AG10803 (cell line): ENCODE measurements around the gene SUGCT.

Experiments
- DNase-seq: peaks from one replicate; pipeline ENCODE4 v3.0.0; 2010; ENCODE audit warnings: low read depth
- H3K4me3 ChIP-seq: 2 replicates; pipeline ENCODE4 v1.5.1; 2011; ENCODE audit warnings: mild to moderate bottlenecking, low read length, control low read depth
- TF ChIP-seq, protein P1 (sequence below): conservative IDR thresholded peaks from 2 replicates; pipeline ENCODE4 v1.5.1; 2011; ENCODE audit warnings: mild to moderate bottlenecking, low read length, control low read depth, inconsistent platforms

SUGCT gene

DNA sequence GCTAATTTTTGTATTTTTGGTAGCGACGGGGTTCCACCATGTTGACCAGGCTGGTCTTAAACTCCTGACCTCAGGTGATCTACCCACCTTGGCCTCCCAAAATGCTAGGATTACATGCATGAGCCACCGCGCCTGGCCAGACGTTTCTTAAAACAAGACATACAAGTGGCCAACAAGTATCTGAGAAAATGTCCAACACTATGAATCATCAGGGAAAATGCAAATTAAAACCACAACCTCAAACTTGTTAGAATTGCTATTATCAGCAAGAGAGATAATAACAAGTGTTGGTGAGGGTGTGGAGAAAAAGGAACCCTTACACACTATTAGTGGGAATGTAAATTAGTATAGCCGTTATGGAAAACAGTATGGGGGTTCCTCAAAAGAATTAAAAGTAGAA lies 148.6 kb downstream of the SUGCT start:
- no peak for DNase-seq
- TF ChIP-seq, protein P1, sequence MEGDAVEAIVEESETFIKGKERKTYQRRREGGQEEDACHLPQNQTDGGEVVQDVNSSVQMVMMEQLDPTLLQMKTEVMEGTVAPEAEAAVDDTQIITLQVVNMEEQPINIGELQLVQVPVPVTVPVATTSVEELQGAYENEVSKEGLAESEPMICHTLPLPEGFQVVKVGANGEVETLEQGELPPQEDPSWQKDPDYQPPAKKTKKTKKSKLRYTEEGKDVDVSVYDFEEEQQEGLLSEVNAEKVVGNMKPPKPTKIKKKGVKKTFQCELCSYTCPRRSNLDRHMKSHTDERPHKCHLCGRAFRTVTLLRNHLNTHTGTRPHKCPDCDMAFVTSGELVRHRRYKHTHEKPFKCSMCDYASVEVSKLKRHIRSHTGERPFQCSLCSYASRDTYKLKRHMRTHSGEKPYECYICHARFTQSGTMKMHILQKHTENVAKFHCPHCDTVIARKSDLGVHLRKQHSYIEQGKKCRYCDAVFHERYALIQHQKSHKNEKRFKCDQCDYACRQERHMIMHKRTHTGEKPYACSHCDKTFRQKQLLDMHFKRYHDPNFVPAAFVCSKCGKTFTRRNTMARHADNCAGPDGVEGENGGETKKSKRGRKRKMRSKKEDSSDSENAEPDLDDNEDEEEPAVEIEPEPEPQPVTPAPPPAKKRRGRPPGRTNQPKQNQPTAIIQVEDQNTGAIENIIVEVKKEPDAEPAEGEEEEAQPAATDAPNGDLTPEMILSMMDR, result no peak

DNA sequence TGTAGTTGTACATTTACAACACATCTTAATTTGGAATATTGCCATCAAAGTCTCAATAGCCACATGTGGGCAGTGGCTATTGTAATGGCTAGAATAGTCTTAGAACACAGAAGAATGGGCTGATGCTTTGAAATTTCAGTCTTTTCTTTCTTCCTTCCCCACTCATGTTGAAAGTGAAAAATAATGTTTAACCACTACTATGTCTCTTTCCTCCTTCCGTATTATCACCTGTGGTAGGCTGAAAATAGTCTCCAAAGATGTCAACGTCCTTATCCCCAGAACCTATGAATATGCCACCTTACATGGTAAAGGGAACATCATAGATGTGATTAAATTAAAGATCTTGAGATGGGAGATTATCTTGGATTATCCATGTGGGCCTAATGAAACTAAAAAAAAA lies 154.0 kb downstream of the SUGCT start:
- DNase-seq, result no peak
- TF ChIP-seq, protein P1, result no peak
- H3K4me3 ChIP-seq, result no peak overlapping the region

More for the DNA sequence above, 148.6 kb downstream of the SUGCT start:
- H3K4me3 ChIP-seq, result no peak overlapping the region

DNA sequence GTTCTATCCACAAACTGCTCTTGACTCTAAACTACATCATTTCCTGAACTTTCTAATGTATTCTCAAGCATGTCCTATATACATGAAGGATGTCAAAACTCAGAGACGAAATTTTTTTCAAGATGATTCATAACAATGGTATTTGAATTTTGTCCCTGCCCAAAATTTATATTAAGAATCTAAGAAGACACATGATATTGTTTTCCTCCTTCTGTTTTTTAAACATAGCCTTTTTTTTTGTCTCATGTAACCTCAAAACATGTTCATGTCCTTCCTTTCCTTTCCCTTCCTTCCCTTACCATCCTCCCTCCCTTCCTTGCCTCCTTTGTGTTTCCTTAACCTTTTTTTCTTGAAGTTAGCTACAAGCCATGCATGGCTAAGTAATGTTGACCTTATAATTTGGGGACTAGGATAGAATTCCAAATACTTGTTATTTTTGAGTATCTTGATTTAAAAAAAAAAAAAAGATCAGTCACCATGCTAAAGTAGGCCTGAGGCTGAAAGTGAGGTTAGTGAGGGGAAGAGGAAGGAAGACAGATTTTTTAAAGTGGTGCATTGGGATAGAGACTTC lies 163.0 kb downstream of the SUGCT start:
- TF ChIP-seq, protein P1, result no peak

DNA sequence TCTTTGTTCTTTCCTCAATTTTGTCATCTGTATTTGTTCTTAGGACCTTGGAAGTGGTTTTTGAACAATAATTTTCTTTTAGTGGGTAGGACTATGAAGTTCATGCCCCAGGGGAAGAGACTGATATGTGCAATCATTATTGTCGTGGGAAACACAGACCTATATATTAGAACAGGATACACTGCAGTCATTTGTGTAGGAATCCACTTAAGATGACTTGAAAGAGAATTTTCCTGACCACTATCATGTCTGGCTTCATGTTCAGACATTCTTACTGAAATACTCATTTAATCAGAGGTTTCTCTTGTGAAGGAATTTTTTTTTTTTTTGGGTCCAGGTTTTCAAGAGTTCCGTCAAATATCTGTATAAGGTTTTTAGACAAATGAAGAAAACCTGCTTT lies 163.6 kb downstream of the SUGCT start:
- TF ChIP-seq, protein P1, result no peak

More for the DNA sequence above, 163.0 kb downstream of the SUGCT start:
- no peak overlapping the region for H3K4me3 ChIP-seq
- DNase-seq, result peak; percentile 34

DNA sequence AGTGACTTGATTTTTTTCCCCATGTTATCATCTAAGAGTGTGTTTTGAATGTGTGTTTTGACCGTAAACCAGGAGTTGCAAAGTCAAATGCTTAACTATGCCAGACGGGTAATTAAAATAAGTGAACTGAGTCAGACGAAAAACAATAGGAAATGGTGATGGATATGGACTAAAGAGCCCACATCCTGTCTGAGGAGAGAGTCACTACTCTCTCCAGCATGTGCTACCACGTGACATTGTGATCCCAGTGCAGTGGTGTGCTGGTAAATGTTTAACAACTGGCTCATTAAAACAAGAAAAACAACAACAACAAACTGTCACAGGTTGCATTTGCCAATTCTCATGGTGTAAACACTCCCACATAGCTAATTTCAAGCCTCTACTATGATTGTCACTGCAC lies 164.3 kb downstream of the SUGCT start:
- TF ChIP-seq, protein P1, result no peak
- DNase-seq, result peak; percentile 88
- no peak overlapping the region for H3K4me3 ChIP-seq

More for the DNA sequence above, 163.6 kb downstream of the SUGCT start:
- DNase-seq, result peak; percentile 88
- H3K4me3 ChIP-seq, result no peak overlapping the region

DNA sequence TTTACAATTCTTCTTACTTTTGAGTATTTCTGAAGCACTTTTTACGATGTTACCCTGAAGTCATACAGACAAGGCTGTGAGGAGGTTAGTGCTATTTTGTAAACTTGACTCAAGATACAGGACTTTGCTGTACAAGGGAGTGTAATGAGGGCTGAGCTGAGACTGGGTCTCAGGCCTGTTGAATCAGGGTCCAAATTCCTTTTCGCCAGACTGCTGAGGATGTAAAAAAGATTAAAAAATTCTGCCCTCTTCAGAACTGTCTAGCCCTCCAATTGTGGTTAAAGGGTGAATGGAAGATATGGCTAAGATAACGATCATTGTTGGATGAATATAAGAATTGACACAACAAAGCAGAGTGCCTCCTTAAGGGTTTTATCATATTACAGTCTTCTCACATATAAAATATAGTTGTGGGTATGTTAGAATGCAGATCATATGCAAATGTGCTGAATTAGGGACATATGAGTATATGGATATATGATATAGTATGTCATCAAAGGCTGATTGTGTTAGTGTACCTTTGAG lies 165.4 kb downstream of the SUGCT start:
- no peak overlapping the region for H3K4me3 ChIP-seq
- TF ChIP-seq, protein P1, result no peak
- DNase-seq, result no peak

DNA sequence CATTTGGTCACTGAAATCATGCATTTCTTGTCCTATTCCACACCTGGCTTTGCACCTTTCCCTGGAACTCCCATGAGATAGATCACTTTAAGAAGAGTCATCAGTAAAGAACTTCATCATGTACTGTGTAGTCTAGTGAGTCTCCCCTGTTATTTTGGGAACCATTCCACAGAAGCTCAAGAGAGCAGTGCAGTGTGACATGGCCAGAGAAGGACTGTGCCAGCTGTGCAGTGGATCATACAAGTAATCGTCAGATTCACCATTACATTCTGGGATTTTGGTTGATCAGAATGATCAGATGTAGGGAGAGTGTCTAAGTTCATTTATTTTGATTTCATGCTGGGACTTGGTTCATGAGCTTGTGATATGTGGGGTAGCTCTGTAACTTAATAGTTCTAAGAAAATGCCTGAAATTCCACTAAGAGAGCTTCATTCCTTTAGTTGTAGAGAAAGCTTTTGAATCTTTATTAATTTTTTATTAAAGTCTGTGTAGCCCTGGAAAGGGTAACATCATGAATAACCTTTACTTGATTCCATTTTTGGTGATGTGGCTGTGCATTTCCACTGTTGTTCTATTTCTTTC lies 166.8 kb downstream of the SUGCT start:
- TF ChIP-seq, protein P1, result no peak
- no peak overlapping the region for H3K4me3 ChIP-seq
- DNase-seq, result peak; percentile 26
